Cortex of kidney (tissue), 1 donor: ENCODE data around the gene WDR7.
A peak's percentile ranks its signal among the peaks of the same experiment; 100 is the strongest.

Experiments used
- DNase-seq: peaks from one replicate; lab custom pipeline; 2025; lab: John Stamatoyannopoulos, UW

The WDR7 gene

DNA sequence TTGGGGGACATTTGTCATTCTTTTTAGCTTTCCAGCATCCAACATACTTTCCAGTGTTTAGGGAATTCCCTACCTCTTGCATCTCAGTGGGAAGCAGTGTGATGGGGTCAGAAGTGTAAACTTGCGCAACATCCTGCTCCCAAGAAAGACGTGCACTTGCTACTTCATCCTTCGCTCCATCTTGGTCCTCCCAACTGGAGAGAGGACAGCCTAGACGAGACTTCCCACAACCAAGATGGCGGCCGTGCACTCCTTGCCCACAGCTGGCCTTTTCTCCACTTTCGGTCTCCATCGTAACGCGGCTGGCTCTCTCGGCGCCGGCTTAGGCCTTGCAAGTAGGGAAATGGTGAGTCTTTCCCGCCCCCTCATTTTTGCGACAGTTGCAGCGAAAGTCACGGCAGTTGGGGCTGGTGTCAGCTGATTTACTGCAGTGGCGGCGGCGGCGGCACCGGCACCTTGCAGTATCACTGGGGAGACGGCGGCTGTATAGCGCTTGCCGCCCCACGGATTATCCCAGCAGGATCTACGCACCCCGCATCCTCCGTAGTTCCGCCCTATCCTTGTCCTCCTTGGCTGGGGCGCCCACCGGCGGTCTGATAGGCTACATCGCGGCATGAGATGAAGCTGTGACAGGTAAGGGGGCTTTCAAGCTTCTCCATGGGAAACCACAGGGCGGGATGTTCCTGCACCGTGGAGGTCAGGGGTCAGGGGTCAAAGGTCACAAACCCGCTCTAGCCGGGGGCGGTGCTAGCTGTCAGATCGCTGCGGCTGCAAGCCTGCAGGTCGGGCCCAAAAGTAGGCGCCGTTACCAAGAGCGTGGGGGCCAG, at the start of gene WDR7:
Gene WDR7 (plus strand): TSS at position 416 of the 827 bp plus-strand sequence. CDS start 21,157 bp downstream, outside the sequence.
- DNase-seq: peak; percentile 17

DNA sequence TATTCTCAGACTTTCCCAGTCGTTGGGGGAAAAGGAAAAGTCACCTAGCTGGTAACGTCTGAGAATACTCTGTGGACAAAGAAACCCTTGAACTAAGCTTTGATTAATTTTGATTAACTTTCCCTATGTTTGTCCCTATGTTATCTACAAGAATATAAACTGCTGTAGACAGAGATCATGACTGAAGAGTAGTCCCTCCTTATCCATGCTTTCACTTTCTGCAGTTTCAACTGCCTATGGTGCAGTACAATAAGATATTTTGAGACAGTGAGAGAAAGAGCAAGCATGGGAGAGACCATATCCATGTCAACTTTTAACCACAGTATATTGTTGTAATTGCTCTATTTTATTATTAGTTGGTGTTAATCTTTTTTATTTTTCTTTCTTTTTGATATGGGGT, 44.5 kb upstream of the WDR7 start:
- no peak for DNase-seq

DNA sequence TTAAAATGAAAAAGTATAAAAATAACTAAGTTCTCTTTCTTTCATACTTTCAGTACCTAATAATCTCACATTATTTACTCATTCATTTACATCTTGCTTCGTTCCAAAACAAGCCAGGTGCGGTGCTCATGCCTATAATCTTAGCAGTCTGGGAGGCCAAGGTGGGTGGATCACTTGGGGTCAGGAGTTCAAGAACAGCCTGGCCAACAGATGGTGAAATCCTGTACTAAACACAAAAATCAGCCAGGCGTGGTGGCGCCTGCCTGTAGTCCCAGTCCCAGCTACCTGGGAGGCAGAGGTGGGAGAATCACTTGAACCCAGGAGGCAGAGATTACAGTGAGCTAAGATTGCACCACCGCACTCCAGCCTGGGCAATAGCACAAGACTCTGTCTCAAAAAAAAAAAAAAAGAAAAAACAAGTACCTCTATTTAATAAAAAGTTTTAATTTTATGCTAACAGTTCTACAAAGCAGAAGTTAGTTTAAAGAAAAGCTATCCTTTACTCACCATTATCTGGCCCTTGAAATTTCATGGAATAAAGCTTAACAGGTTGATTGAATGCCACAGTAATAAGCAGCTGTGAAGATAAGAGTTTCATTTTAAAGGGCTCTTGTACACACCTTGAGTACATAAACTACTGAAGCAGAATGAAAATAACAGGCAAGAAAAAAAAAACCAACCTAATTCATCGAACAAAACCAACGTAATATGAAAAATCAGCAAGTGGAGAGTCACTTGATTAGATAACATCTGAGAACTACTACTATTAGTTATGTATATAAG, 35.2 kb upstream of the WDR7 start:
- no peak for DNase-seq

DNA sequence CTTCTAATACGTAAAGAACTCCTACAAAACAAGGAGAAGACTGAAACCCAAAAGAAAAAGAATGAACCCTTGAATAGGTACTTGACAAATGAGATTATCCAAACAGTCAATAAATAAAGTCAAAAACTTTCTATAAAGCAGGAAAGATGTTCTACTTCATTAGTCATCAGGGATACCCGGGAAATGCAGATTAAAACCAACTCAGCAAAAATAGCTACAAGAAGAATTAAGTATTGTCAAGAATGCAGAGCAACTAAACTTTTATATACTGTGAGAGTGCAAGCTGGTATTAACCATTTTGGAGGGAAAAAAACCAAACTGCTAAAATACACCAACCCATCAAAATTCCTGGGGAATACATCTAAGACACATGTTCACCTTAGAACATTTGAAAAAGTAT, 23.2 kb upstream of the WDR7 start:
- no peak for DNase-seq

DNA sequence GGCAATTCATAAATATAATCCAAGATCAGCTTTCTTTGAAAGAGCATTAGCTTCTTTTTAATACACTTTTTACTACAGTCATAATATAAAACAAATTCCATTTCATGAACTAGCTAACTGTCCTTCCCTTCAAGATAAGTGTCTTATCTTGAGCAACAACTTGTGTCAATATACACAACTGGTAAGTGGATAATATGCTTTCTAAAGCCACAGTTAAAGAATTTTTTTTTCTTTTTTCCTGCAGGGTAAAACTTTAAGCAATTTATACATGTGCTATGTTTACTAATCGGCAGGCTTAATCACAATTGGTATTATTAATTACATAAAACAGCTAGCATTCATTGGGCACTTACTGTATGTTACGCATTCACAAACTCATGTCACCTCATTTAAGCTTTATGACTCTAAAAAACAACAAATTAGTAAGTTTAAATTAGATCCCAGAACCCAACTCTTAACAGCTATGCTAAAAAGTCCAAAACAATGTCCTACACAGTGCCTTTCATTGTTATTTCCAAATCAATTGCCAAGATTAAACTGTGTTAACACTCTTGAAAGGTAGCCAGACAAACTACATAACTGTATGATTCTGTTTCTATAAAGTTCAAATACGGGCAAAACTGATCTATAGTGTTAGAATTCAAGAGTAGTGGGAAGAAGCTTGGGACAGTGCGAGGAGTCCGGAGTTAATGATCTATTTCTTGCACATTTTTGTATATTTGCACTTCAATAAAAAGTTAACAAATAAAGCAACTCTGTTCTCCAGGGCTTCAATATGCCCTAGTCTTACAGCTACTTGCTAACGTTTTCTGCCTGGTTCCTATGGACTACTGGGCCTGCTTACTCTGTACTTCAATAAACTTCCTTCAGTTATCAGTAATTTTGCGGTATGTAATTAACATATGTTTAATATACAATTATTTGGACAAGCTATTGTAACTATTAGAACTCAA, 18.8 kb upstream of the WDR7 start:
- no peak for DNase-seq

DNA sequence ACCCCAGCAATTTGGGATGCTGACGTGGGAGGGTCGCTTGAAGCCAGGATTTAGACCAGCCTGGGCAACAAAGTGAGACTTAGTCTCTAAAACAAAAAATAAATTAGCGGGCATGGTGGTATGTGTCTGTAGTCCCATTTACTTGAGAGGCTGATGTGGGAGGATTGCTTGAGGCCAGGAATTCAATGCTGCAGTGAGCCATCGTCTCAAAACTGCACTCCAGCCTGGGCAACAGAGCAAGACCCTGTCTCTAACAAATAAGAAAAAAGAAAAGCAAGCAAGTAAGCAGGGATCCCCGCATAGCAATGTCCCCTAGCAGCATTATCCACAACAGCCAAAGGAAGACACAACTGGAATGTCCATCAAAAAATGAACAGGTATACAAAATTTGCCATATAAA, 16.2 kb upstream of the WDR7 start:
- DNase-seq: no peak

DNA sequence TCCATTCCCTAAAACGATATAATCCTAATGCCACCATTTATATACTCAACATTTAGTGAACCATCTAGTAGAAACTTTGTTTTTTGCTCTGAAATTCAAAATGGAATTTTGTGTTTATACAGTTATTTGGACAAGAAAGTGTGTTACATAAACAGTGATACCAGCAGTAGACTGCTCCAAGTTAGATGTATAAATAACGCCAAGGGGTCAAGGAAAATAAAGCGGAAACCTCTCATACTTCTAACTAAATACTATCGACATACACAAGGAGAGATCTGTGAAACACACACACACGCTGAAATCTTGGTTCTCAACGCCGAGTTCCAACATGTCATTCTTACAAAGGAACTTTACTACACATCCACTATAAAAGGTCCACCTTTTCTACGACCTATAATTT, 14.0 kb upstream of the WDR7 start:
- DNase-seq: no peak

DNA sequence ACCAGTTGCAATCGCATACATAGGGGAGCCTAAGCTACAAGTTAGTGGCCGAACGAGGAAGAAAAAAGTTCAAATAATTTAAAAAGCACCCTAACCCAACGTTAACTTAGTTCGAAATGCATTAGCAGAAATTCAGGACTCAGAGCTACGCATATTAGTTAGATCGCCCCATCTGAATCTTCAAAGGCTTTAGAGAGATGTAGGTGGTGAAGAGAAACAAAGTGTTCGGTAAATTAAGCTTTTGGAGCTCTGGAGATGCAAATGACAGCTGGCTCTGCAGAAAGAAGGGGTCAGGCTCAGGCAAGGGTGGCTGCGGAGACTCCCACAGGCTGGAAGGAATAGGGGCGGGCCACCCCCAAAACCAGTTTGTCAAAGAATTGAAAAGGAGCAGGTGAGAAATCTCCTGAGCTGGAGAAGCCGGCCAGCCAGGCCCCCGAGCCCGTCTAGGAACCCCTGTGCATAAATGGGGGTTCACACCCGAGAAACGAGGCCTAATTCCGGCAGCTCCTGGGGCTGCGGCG, 13.4 kb upstream of the WDR7 start:
- DNase-seq: no peak

DNA sequence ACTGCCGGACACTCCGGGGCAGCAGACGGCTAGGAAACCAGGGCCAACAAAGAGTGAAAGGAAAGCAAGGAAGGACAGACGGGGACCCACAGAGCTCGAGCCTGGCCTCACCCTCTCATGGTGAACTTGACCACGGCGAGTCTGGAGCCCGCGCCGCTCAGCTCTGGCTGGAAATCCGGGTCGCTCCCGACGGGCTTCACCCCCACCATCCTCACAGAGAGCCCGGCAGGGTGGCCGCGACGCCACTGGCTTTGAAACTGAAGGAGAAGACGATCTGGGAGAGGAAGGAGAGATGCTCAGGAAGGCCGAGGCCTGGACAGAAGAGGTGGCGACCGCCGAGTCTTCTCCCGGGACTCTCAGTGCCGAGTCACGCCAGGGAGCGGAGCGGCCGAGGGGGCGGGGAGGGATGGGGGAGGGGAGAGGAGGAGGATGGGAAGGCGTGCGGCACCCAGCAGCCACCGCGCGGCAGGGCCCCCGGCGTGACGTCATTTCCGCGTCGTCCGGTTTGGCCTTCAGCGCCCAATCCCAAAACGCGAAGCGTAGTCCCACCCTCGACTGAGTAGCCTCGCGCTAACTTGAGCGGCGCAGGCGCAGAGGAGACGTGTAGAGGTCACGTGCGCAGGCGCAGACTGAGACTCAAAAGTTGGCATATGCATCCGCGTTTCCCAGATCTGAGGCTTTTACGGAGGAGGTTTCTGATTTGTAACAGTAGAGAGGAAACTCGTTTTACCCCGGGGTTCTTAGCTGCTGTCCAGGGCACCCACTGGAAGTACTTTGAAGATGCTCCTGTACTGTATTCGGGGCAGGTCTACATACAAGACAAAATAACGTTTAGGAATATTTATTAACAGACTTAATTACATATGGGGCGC, 12.7 kb upstream of the WDR7 start, which contains the start of gene TXNL1:
Gene TXNL1 (minus strand): TSS at position 361 of the 872 bp plus-strand sequence. CDS start 152 bp downstream, at position 209.
- DNase-seq: peak; percentile 90

DNA sequence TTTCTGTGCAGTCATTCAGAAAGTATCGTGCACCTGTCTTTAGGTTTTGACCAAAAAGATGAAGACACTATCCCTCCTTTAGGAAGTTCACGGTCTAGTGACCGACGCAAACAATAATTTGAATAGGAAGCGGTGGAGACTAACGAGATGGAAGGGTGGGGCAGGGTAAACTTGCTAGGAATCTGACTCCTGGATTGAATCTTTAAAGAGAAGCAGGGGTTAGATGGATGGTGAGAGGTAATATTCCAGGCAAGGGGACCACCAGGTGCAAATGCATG, 12.1 kb upstream of the WDR7 start:
- DNase-seq: no peak

DNA sequence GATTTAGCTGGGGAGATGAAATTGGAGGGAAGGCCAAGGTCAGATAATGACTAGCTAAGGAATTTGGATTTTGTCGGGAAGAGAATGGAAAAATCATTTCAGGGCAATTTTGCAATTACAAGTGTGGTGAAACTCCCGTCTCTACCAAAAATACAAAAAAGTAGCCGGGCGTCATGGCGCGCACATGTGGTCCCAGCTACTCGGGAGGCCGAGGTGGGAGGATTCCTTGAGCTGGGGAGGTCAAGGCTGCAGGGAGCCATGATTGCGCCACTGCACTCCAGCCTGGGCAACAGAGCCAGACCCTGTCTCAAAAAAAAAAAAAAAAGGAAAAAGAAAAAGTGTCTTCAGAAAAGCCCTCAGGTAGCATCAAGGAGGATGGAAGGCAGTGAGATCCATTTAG, 11.6 kb upstream of the WDR7 start:
- no peak for DNase-seq

DNA sequence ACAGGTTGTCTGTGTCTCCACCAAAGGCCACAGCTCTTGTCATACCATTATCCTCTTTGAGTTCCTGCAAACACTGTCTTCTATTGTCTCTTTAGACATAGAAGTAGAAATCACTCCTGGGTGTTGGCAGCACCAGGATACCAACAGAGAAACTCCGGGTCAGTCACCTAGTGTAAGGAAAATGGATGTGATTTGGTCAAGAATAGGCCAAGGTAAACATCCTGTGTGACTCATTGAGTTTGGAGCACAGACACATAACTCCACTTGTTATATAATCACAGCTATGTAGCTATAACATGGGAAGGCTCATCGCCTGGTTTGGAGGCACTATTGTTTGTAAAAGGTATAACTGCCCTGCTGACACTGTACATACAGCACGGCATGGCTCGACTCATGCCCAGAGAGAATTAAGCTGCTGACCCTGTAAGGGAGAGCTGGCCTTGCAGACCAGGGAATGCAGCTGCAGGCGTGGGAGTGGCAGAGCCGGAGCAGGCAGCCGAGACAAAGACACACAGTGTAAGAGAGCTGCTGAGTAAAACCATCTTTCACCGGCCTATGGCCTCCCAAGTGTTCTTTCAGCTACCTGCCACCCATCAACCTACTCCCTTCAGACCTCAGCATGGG, 9.3 kb upstream of the WDR7 start:
- DNase-seq: no peak

DNA sequence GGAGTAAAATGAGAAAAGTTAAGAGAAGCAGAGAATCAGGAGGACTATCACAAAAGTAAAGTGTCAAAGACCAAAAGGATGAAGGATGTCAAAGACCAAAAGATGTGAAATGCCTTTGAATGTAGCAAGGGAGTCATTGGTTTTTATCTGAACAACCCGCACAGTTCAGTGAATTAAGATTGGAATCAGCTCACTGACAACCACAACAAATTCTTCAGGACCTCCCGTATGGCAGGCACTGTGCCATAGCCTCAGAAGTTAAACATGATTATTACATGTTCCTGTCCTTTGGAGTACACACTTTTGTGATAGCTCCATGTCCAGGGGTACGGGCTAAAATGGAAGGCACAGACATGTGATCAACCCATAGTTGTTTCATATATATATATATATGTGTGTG, 7.8 kb upstream of the WDR7 start:
- no peak for DNase-seq

DNA sequence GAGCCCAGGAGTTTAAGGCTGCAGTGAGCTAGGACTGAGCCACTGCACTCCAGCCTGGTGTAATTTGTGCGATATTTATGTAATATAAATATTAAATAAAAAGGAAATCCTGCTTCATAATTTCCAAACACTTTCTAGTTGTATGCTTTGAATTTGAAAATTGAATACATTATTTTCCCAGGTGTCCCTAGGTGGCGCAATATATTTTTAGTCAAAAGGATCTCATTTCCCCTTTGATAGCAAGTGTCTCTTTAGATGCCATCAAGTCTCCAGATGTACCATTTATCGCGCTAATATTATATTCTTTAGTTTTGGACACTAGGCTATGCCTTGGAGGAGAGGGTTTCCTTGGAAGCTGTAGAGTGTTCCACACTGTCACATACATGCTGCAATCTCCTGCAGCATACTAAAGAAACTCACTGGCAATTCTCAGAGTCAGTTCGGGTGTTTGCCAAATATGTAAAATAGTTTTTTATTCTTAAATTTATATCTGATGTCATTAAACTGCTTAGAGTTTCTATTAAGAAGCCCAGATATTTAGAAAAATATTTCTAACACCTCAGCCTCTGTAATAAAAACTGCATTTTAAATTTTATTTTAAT, 5.6 kb upstream of the WDR7 start:
- no peak for DNase-seq

DNA sequence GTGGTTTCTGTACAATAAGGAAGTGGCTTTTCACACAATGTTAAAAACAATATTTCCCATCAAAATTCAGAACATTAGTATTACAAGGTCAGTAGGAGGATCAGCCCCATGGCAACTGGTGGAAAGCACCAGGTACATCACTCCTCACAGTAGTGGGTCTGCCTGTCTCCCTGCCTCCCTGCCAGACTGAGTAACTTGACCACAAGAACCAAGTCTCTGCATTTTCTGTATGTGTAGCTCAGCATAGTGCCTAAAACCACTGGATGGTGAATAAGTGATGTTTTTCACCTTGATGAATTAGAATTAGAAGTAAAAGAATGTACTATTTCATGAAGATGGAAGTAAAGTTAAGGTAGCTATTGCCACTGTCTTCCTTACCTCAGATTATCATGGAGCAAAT, 4.1 kb upstream of the WDR7 start:
- DNase-seq: no peak

DNA sequence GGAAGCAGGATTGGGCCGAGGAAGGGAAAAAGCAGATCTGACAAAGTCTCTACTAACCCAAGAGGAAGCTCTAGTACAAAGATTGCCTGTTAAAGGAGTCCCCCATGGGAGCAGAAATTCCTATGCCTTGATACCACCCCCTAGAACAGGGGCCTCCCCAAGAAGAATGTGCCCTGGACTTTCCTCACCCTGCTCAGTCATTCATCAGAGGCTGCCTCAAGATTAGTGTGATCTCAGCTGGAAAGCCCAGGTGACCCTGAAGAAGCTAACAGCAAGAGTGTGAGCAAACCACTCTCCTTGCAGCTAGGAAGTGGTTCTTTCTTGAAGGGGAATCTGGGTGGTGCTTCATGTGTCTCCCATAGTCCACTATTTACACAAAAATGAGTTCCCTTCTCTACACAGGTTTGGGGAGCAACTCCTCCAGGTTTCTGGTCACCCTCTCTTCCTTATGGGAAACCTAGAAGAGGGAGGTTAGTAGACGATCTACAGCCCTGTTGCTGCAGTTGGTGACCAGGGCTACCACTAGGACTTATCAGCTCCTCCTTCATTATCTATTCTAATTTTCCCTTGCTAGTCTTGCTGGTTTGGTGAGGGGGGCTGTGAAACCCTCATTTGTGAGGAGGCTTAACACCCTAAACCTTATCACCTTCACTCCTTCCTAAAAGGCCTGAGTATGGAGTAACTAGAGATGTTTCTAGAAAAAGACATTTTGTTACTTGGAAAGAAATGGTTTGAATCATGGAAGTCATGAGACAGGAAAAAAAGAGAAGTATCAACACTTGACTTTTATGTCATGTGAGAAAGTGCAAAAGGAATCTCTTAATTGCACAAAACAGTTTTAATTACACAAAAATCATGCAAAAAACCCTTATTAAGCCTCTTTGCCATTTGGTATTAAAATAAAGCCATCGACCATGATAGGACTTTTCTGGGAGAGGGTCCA, 2.9 kb upstream of the WDR7 start:
- no peak for DNase-seq

DNA sequence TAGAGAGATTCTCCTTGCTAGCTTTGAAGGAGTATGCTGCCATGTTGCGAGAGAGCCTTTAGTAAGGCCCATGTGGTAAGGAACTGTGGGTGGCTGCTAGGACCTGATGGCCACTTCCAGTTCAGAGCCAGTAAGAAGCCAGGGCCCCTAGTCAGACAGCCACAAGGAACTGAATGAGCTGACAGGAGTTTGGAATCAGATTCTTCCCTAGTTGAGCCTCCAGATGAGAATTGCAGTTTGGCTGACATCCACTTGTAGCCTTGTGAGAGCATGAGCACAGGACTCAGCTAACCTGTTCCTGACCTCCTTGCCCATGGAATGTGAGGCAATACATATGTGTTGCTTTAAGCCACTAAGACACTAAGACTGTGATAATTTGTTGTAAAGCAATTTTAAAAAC, 1.2 kb upstream of the WDR7 start:
- DNase-seq: no peak

DNA sequence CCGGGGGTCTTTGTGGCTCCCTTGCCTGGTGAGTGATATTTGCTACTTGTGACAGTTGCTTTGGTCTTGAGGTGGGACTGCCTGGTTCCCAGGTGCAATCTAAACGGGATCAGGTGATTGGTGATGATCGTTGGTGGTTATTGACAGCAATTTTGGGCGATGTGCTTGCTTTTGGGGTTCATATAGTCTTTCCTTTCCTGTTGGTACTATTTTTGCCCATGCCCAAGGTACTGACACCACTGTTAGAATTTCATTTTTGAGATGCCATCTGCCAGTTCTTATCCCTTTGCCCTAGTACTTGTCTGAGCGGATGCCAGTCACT, 573 bp downstream of the WDR7 start:
- DNase-seq: no peak

DNA sequence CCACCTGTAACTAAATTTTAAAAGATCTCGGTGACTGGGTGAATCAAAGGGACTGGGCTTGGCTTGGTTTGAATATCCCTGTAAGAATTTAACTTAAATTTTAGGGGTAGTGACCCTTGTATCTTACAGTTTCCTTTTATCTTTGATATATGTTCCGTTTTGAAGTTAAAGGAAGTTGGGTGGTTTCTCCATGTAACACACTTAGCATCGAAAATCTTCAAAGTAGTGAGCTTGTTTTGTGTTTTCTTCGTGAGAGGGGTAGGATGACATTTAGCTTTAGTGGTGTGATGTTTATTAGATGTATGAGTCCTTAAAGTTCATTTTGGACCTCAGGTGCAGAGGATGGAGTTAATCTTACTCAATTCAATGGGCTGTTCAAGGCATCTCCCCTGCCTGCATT, 1.6 kb downstream of the WDR7 start:
- DNase-seq: no peak
